Gastroesophageal sphincter (tissue), 4 donors: Measurements from ENCODE around the gene TMEM131L. TPM values are rescaled to one million over a fixed set of nuclear protein-coding genes. Genes with fewer than 3 reads are reported as not detected.

ENCODE experiments used
- ATAC-seq: fragments of 150-250 bp; one replicate; pipeline ENCODE4 v1.9.1; 2016; ENCODE audit warnings: mild to moderate bottlenecking, moderate library complexity
- H3K27ac ChIP-seq, 4 donors: fragments of 200-600 bp; sonication (generic) in 3 of 4; 1 replicate in 3 of 4; 2 replicates in 1 of 4; pipeline ENCODE4 v1.5.1; 2016 to 2019
- H3K27me3 ChIP-seq: fragments of 200-600 bp; sonication (generic); one replicate; pipeline ENCODE4 v1.5.1; 2019
- H3K36me3 ChIP-seq, 2 donors: fragments of 200-600 bp; sonication (generic); one replicate each; pipeline ENCODE4 v1.5.1; 2019; ENCODE audit warnings: control low read depth in 1 of 2
- H3K4me1 ChIP-seq, 3 donors: fragments of 200-600 bp; sonication (generic); 1 replicate in 2 of 3; 2 replicates in 1 of 3; pipeline ENCODE4 v1.5.1; 2016 to 2019; ENCODE audit warnings: control low read depth in 2 of 3
- H3K4me3 ChIP-seq, 2 donors: fragments of 200-600 bp; sonication (generic); one replicate each; pipeline ENCODE4 v1.5.1; 2019; ENCODE audit warnings: mild to moderate bottlenecking in 1 of 2, moderate library complexity in 1 of 2
- H3K9me3 ChIP-seq, 3 donors: fragments of 200-600 bp; sonication (generic); one replicate each; pipeline ENCODE4 v1.5.1; 2017 to 2019; ENCODE audit warnings: control low read depth in 2 of 3
- EP300 ChIP-seq: sonication (generic); formaldehyde crosslinking; IDR thresholded peaks from one replicate; pipeline ENCODE4 v1.6.1; 2017; ENCODE audit warnings: antibody characterized with exemption, mild to moderate bottlenecking
- POLR2A ChIP-seq, 2 donors: fragments of 450-650 bp; IDR thresholded peaks; one replicate each; pipeline ENCODE4 v1.6.1; 2017; ENCODE audit warnings: antibody characterized with exemption in 2 of 2, mild to moderate bottlenecking in 2 of 2, moderate library complexity in 1 of 2
- POLR2AphosphoS5 ChIP-seq: sonication (generic); formaldehyde crosslinking; IDR thresholded peaks from one replicate; pipeline ENCODE4 v1.6.1; 2017; ENCODE audit warnings: antibody characterized with exemption
- WGBS, 2 donors: methylation state at CpG; one replicate each; pipeline ENCODE4 v1.1.5; 2018; ENCODE audit warnings: low coverage in 1 of 2; 5-methylcytosine and 5-hydroxymethylcytosine counted together
- total RNA-seq, 4 donors: library from RNA; depleted of rRNA; stranded (reverse); fragments of >200 nt; gene quantifications; one replicate each; pipeline ENCODE4 v1.1.0, GENCODE V29; 2016
- TF ChIP-seq, protein P1 (sequence below), 4 experiments: fragments of 200-600 bp in 2 of 4; fragments of 450-650 bp in 2 of 4; sonication (generic) in 1 of 4; IDR thresholded peaks; one replicate each; pipeline ENCODE4 v1.5.1; 2017 to 2019; ENCODE audit warnings: antibody characterized with exemption in 4 of 4, mild to moderate bottlenecking in 2 of 4, moderate library complexity in 2 of 4

Gene TMEM131L
- total RNA-seq, 4 donors from 2014 or later, result 14.2 to 24.0 (median 18.4) TPM

DNA sequence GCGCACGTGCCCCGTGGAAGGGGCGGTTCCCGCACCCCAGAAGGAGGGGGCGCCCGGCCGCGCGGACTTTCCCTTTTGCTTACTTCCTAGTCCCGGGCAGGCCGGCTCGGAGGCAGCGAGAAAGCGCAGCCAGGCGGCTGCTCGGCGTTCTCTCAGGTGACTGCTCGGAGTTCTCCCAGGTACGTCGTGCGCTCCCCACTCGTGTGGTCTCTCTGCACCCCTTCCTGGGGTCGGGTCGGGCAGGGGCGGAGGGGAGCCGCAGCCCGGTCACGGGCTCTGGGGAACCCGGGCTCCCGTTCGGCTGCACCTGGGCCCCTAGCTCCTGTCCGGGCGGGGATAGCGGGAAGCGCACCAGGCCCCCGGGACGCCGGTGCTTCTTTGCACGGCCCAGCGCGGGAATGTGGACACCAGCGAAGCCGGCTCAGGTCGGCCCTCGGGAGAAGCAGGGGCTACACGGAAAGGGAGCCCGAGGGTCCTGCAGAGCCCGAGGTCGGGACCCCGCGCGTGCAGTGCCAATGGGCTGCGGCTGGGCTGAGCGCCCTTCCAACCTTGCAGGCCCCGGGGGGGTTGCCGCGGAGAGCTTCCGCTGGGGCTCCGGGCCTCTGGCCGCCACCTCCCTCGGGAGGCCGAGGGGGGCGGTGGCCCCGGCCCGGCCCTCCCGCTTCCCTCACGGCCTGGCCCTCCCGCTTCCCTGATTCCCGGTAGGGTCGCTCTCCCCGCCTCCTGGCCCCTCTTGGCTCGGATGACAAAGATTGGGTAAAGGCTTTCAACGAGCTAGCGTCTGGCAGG, 218.2 kb downstream of the TMEM131L start, which contains the start of gene TLR2:
Gene TLR2 (plus strand): TSS at position 99 of the 789 bp plus-strand sequence. CDS start 18,628 bp downstream, outside the sequence.
- no peak for TF ChIP-seq EP300
- TF ChIP-seq, protein P1, sequence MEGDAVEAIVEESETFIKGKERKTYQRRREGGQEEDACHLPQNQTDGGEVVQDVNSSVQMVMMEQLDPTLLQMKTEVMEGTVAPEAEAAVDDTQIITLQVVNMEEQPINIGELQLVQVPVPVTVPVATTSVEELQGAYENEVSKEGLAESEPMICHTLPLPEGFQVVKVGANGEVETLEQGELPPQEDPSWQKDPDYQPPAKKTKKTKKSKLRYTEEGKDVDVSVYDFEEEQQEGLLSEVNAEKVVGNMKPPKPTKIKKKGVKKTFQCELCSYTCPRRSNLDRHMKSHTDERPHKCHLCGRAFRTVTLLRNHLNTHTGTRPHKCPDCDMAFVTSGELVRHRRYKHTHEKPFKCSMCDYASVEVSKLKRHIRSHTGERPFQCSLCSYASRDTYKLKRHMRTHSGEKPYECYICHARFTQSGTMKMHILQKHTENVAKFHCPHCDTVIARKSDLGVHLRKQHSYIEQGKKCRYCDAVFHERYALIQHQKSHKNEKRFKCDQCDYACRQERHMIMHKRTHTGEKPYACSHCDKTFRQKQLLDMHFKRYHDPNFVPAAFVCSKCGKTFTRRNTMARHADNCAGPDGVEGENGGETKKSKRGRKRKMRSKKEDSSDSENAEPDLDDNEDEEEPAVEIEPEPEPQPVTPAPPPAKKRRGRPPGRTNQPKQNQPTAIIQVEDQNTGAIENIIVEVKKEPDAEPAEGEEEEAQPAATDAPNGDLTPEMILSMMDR (IDR thresholded peaks at IDR 0.05), result no peak
- TF ChIP-seq POLR2AphosphoS5, result no peak
- TF ChIP-seq POLR2A (IDR thresholded peaks at IDR 0.05), result no peak
- Histone ChIP-seq H3K27ac (peak within 1 kb of the TSS in 3 of 4 donors; percentile 32 to 73 (median 57)), H3K4me1 (peaks cover 0 to 17% (median 0%) of the 10 kb centered on the region in 3 donors), H3K9me3 (peaks cover 0 to 12% (median 0%) of the 10 kb centered on the region in 3 donors), H3K27me3 (peaks cover 14% of the 10 kb centered on the region), H3K36me3 (peaks cover 0 to 9% of the 10 kb centered on the region in 2 donors), H3K4me3 (peak within 1 kb of the TSS; percentile 61 to 68)
- ATAC-seq, result peak; percentile 80
- 0% methylated on average over 3 of the region's 75 CpGs; no CpG with 5 or more reads in 1 of the 2 donors for WGBS, 2 donors

DNA sequence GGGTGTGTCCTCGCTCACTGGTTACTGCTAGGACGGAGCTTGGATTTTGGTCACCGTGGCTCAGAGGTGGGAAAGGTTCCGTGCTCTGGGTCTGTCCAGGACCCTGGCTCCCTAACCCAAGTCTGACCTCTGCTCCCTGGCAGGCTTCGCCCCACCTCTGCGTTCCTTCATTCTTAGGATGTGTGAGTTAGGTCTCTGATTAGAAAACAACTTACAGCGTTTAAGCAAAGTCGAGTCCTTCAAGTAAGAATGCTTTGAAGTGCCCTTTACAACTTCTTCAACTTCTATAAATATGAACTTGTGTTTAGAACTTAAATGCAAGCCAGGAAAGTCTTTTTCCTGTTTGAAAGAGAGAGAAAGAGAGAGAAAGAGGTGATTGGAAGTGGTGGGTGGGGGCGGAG, 218.8 kb downstream of the TMEM131L start:
- H3K9me3 ChIP-seq, result peaks cover 0 to 12% (median 0%) of the 10 kb centered on the region in 3 donors
- no peak for ATAC-seq
- TF ChIP-seq POLR2AphosphoS5 (no peak), POLR2A (IDR thresholded peaks at IDR 0.05) (no peak), EP300 (no peak)
- TF ChIP-seq, protein P1 (IDR thresholded peaks at IDR 0.05), result no peak
- peak overlapping the region; percentile 61 to 68 for H3K4me3 ChIP-seq
- H3K27ac ChIP-seq, result peak overlapping the region in 2 of 4 donors; percentile 57 to 73
- WGBS, 2 donors, result 26 to 29% methylated on average over 5 of the region's 9 CpGs
- H3K36me3 ChIP-seq, result peaks cover 0 to 12% of the 10 kb centered on the region in 2 donors
- peaks cover 0 to 17% (median 0%) of the 10 kb centered on the region in 3 donors for H3K4me1 ChIP-seq
- peaks cover 14% of the 10 kb centered on the region for H3K27me3 ChIP-seq

Other genes with a start within 250 kb of the TMEM131L start
- gene MND1, start 121.7 kb upstream of the TMEM131L start, total RNA-seq, result 1 to 10 TPM in 2 of 4 donors, under 1 TPM in 1, not detected in 1; 0.78 to 4.8 (median 1.2) TPM
- 10 to 100 TPM in 2 of 4 donors, 1 to 10 TPM in 2; 4.3 to 30.0 (median 13.7) TPM for gene TLR2, start 217.9 kb downstream of the TMEM131L start, total RNA-seq